Astrocyte (in vitro differentiated cells and primary cell): Measurements from ENCODE around the gene SPATA25. TPM values are rescaled to one million over a fixed set of nuclear protein-coding genes. Genes with fewer than 3 reads are reported as not detected.

Experiments used
- DNase-seq: peaks from one replicate; pipeline ENCODE4 v3.0.0-alpha.2; 2010; ENCODE audit warnings: low read depth
- FAIRE-seq: peaks from 2 replicates; lab custom pipeline; 2011; peaks lifted over from hg19 to GRCh38; lab: Jason Lieb, UNC
- H2AFZ ChIP-seq: 2 replicates; pipeline ENCODE4 v1.6.0; 2012; ENCODE audit warnings: low read depth, low read length, inconsistent platforms
- H3K27ac ChIP-seq: 2 replicates; pipeline ENCODE4 v1.5.1; 2011; ENCODE audit warnings: low read depth, low read length, inconsistent platforms
- H3K27me3 ChIP-seq: 2 replicates; pipeline ENCODE4 v1.6.0; 2011; ENCODE audit warnings: low read length, inconsistent platforms; ENCODE audit not compliant: insufficient read depth
- H3K36me3 ChIP-seq: 2 replicates; pipeline ENCODE4 v1.5.1; 2011; ENCODE audit warnings: low read length, inconsistent platforms; ENCODE audit not compliant: insufficient read depth
- H3K4me1 ChIP-seq: 2 replicates; pipeline ENCODE4 v1.5.1; 2011; ENCODE audit warnings: low read length, inconsistent platforms; ENCODE audit not compliant: insufficient read depth
- H3K4me2 ChIP-seq: 2 replicates; pipeline ENCODE4 v1.6.0; 2012; ENCODE audit warnings: low read length, inconsistent platforms
- H3K4me3 ChIP-seq: 2 replicates; pipeline ENCODE4 v1.5.1; 2011; ENCODE audit warnings: low read depth, mild to moderate bottlenecking, low read length, inconsistent platforms; ENCODE audit not compliant: insufficient read depth
- H3K79me2 ChIP-seq: 2 replicates; pipeline ENCODE4 v1.6.0; 2012; ENCODE audit warnings: mild to moderate bottlenecking, low read length, inconsistent platforms; ENCODE audit not compliant: insufficient read depth
- H3K9ac ChIP-seq: 2 replicates; pipeline ENCODE4 v1.6.0; 2012; ENCODE audit warnings: mild to moderate bottlenecking, low read length, inconsistent platforms
- H3K9me3 ChIP-seq: 2 replicates; pipeline ENCODE4 v1.5.1; 2012; ENCODE audit warnings: low read depth, mild to moderate bottlenecking, low read length, inconsistent platforms; ENCODE audit not compliant: insufficient read depth
- H4K20me1 ChIP-seq: 2 replicates; pipeline ENCODE4 v1.6.0; 2012; ENCODE audit warnings: low read length, inconsistent platforms; ENCODE audit not compliant: insufficient read depth
- H3K27ac Mint-ChIP-seq: one replicate; pipeline ENCODE4 v1.8.0; 2021; ENCODE audit warnings: mild to moderate bottlenecking, mixed read lengths; ENCODE audit not compliant: unreplicated experiment
- H3K27me3 Mint-ChIP-seq: one replicate; pipeline ENCODE4 v1.8.0; 2021; ENCODE audit warnings: low read depth, mixed read lengths; ENCODE audit not compliant: unreplicated experiment
- H3K36me3 Mint-ChIP-seq: one replicate; pipeline ENCODE4 v1.8.0; 2021; ENCODE audit warnings: low read depth, mixed read lengths; ENCODE audit not compliant: unreplicated experiment
- H3K4me1 Mint-ChIP-seq: one replicate; pipeline ENCODE4 v1.8.0; 2021; ENCODE audit warnings: low read depth, mixed read lengths; ENCODE audit not compliant: unreplicated experiment
- H3K4me3 Mint-ChIP-seq: one replicate; pipeline ENCODE4 v1.8.0; 2021; ENCODE audit warnings: mild to moderate bottlenecking, moderate library complexity, mixed read lengths; ENCODE audit not compliant: unreplicated experiment
- H3K9me3 Mint-ChIP-seq: one replicate; pipeline ENCODE4 v1.8.0; 2021; ENCODE audit warnings: mild to moderate bottlenecking, mixed read lengths; ENCODE audit not compliant: unreplicated experiment
- EZH2 ChIP-seq: IDR thresholded peaks from 2 replicates; pipeline ENCODE4 v1.6.1; 2012; ENCODE audit warnings: mild to moderate bottlenecking, low read length, inconsistent platforms; ENCODE audit not compliant: insufficient read depth
- total RNA-seq: library from RNA; stranded (reverse); gene quantifications from 2 replicates; pipeline ENCODE4 v1.2.1, GENCODE V29; 2021
- TF ChIP-seq, protein P1 (sequence below): IDR thresholded peaks from 2 replicates; pipeline ENCODE4 v1.5.1; 2011; ENCODE audit warnings: low read depth, mild to moderate bottlenecking, inconsistent platforms, low read length, moderate library complexity; ENCODE audit not compliant: insufficient read depth

Gene SPATA25
- total RNA-seq, 1 donor from 2014 or later = 1.7 TPM

DNA sequence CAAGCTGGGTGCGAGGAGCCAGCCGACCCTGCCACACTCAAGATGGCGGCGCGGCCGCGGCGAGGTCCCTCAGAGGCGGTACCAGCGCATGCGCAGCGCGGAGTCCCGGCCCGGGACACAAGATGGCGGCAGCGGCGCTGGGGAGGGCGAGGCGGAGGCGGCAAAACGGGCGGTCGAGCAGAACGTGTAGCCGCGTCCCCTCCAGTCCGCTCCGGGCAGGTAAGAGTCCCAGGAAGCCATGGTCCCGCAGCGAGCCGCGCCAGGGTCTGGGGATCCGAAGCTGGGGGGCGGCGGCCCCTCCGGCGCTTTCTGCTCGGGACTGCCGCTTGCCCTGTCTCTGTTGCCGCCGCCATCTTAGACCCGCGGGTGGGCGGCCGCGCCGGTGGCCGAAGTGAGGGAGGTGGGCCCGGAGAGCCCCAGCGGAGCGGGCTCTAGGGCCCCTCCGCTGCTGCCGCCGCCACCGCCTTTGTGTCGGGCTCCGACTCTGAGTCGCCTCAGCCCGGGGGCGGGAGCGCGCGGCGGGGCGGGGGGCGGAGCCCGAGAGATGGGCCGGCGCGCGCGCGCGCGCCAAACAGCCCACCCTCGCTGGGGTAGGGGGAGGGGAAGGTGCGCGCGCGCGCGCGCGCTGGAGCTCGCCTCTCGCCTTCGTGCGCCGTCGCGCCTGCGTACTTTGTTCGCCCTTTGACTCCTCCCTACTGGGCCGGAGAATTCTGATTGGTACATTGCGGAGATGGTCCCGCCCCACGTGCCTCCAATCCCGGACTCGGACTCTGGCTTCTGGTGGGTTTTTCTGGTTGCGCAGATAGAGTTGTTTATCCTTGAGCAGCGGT is 47.4 kb upstream of the SPATA25 start, which contains the start of gene PCIF1:
Gene PCIF1 (plus strand): TSS at position 98 of the 830 bp plus-strand sequence. CDS start 4,317 bp downstream, outside the sequence.
- TF ChIP-seq, protein P1, sequence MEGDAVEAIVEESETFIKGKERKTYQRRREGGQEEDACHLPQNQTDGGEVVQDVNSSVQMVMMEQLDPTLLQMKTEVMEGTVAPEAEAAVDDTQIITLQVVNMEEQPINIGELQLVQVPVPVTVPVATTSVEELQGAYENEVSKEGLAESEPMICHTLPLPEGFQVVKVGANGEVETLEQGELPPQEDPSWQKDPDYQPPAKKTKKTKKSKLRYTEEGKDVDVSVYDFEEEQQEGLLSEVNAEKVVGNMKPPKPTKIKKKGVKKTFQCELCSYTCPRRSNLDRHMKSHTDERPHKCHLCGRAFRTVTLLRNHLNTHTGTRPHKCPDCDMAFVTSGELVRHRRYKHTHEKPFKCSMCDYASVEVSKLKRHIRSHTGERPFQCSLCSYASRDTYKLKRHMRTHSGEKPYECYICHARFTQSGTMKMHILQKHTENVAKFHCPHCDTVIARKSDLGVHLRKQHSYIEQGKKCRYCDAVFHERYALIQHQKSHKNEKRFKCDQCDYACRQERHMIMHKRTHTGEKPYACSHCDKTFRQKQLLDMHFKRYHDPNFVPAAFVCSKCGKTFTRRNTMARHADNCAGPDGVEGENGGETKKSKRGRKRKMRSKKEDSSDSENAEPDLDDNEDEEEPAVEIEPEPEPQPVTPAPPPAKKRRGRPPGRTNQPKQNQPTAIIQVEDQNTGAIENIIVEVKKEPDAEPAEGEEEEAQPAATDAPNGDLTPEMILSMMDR = no peak
- no peak for TF ChIP-seq EZH2
- Histone ChIP-seq H3K36me3 (peaks cover 16% of the 10 kb centered on the region), H3K79me2 (peaks cover 42% of the 10 kb centered on the region), H3K4me3 (peak within 1 kb of the TSS; percentile 75), H2AFZ (peak within 1 kb of the TSS; percentile 91), H3K27ac (peak within 1 kb of the TSS; percentile 100), H3K9ac (peak within 1 kb of the TSS; percentile 100), H3K4me2 (peak within 1 kb of the TSS; percentile 94), H3K4me1 (peaks cover 14% of the 10 kb centered on the region), H3K9me3 (no peaks in the 10 kb centered on the region), H3K27me3 (no peaks in the 10 kb centered on the region), H4K20me1 (peaks cover 56% of the 10 kb centered on the region)
- no peaks in the 10 kb centered on the region for H3K9me3 Mint-ChIP-seq
- no peaks in the 10 kb centered on the region for H3K27me3 Mint-ChIP-seq
- DNase-seq (peak; percentile 92), FAIRE-seq (no peak)
- H3K36me3 Mint-ChIP-seq = peaks cover 12% of the 10 kb centered on the region
- peak within 1 kb of the TSS; percentile 98 for H3K27ac Mint-ChIP-seq
- H3K4me3 Mint-ChIP-seq = peak within 1 kb of the TSS; percentile 95
- peaks cover 2% of the 10 kb centered on the region for H3K4me1 Mint-ChIP-seq

DNA sequence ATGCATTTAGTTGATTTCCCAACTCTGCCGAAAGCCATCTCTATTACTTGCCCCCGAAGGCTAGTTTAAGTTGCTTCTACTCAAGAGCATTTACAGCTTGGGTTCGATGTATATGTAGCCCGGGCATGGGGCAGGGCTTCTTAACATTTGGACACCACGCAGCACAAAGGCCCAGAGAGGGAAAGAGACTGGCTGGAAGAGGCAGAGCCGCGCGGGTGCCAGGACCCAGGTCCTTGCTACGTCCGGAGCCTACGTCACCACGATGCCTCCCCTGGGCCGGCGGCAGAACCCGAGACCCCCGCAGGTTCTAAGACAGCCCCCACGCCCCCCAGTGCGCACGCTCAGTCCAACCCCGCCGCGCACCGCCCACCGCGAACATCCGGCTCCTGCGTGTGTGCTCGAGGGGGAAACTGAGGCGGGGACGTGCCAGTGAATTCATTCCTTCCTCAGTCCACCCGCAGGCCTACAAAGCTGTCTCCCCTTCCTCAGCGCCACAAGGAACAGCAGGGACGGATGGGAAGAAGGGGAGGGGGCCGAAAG is 46.7 kb upstream of the SPATA25 start:
- Histone ChIP-seq H3K4me1 (peaks cover 14% of the 10 kb centered on the region), H3K36me3 (peaks cover 9% of the 10 kb centered on the region), H3K27ac (peak overlapping the region; percentile 100), H4K20me1 (peaks cover 49% of the 10 kb centered on the region), H3K4me3 (peak overlapping the region; percentile 75), H3K27me3 (no peaks in the 10 kb centered on the region), H2AFZ (peak overlapping the region; percentile 91), H3K4me2 (peak overlapping the region; percentile 94), H3K9me3 (no peaks in the 10 kb centered on the region), H3K79me2 (peaks cover 42% of the 10 kb centered on the region), H3K9ac (peak overlapping the region; percentile 100)
- TF ChIP-seq, protein P1 = no peak
- TF ChIP-seq EZH2 = no peak
- Mint-ChIP-seq H3K36me3 (peaks cover 7% of the 10 kb centered on the region), H3K27me3 (no peaks in the 10 kb centered on the region), H3K4me3 (peak overlapping the region; percentile 95), H3K27ac (peak overlapping the region; percentile 94), H3K4me1 (peaks cover 2% of the 10 kb centered on the region), H3K9me3 (no peaks in the 10 kb centered on the region)
- DNase-seq (peak; percentile 24), FAIRE-seq (no peak)
